ENCODE measurements around the gene DYSF.

- TF ChIP-seq POLR2A (IDR thresholded peaks at IDR 0.05), result no peak
- no peak for TF ChIP-seq CTCF (IDR thresholded peaks at IDR 0.05)
Observed at GRCh38 chr2:71503837-71504236, 50.5 kb downstream of the DYSF start.
